AML-193 (cell line): Measurements from ENCODE around the gene KLHL7.
"Not testable (repeated sequence)": the region's sequence is repeated elsewhere in the genome, so short reads cannot be mapped to it uniquely, and the experiment has no call there.

ENCODE experiments used
- DNase-seq, 2 experiments: peaks; one replicate each; lab custom pipeline; 2025; lab: John Stamatoyannopoulos, UW

Gene KLHL7

DNA sequence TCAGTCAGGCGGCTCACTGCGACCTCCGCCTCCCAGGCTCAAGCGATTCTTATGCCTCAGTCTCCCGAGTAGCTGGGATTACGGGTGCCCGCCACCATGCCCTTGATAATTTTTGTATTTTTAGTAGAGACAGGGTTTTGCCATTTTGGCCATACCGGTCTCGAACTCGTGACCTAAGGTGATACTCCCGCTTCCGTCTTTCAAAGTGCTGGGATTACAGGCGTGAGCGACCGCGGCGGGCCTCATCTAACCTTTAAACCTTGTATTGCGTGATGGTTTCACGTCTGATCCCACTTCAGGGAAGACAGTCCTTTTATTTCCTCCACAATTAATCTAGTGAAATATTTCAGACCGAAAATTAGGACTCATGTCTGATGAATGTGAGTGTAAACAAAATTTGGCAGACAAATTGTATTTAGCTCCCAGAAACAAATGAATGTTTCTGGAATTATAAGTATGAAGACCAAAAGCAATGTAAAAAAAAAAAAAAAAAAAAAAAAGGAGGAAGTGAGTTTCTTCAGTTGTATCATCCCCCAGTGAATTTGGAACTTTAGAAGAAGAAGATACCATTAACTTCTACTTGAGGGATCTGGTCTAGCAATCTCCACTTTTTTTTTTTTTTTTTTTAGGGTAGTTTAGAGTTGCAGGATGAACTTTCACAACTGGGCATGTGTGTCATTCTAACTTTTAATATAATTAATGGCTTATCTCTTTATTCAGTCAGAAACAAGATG lies 77.9 kb downstream of the KLHL7 start:
- DNase-seq = peak; percentile 32 to 48

DNA sequence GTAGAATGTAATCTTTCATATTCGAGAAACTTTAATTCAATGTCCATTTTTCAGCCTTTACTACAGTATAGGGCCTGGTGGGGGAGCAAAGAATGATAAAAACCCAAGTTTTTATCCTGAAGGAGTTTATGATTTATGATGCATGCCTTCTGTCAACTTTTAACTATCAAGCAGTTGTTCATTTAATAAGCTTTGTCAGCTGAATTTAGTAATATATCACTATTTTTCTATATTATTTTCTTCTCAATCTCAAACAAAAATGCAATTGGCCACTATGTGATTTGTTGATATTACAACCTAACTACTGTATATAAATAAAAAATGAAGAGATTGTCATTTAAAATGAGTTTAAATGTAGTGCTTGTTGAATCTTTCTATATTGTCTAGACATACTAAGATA lies 78.7 kb downstream of the KLHL7 start:
- DNase-seq = no peak

DNA sequence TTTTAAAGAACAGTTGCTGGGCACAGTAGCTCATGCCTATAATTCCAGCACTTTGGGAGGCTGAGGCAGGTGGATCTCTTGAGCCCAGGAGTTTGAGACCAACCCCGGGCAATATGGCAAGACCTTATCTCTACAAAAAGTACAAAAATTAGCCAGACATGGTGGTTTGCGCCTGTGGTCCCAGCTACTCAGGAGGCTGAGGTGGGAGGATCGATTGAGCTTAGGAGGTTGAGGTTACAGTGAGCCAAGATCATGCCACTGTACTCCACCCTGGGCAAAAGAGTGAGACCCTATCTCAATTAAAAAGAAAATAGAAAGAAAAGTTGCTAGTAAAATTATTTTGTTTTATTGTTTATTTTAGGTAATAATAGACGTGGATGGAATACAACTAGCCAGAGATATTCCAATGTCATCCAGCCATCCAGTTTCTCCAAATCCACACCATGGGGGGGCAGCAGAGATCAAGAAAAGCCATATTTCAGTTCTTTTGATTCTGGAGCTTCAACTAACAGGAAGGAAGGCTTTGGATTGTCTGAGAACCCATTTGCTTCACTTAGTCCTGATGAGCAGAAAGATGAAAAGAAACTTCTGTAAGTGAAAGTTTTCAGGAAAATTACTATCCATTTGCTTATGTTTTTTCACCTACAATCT lies 79.2 kb downstream of the KLHL7 start:
- DNase-seq = peak; percentile 7 to 46

DNA sequence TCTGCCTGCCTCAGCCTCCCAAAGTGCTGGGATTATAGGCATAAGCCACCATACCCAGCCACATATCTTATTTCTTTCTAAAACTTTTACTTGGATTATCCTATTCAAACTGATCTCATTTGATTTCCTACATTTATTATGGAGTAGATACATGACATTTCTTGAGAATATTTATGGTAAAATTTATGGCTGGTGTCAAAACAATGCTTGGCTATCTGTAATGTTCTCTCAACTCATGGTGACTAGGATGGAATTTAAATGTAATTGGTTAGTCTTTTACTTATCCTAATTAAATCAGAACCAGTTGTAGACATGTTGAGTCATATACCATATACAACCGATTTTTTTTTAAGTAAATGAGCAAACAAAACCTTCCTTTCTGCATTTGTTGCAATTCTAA lies 80.4 kb downstream of the KLHL7 start:
- DNase-seq = no peak

DNA sequence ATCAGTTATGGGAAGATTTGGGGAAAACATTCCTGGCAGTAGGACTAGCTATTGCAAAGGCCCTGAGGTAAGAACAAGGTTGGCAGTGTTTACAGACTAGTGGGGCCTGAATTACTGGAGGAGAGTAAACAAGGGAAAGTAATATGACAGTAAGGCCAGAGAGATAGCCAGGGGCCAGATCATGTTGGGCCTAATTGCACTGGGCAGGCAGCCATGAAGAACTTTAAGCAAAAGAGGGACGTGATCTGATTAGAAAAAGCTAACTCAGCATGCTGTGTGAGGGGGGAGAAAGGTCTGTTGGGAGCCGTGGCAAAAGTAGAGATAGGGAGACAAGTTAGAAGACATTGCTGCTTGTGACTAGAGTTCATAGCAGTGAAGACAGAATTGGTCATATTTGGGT lies 85.4 kb downstream of the KLHL7 start:
- DNase-seq = no peak

DNA sequence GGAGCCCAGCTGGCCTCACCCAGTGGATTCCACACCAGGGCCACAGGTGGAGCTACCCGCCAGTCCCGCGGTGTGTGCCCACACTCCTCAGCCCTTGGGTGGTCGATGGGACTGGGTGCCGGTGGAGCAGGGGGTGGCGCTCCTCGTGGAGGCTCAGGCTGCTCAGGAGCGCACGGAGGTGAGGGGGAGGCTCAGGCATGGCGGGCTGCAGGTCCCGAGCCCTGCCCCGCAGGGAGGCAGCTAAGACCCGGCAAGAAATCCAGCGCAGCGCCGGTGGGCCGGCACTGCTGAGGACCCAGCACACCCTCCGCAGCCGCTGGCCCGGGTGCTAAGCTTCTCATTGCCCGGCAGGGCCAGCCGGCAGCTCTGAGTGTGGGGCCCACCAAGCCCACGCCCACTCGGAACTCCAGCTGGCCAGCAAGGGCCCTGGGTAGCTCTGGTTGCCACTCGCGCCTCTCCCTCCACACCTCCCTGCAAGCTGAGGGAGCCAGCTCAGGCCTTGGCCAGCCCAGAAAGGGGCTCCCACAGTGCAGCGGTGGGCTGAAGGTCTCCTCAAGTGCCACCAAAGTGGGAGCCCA lies 88.2 kb downstream of the KLHL7 start:
- not testable (repeated sequence) for DNase-seq

DNA sequence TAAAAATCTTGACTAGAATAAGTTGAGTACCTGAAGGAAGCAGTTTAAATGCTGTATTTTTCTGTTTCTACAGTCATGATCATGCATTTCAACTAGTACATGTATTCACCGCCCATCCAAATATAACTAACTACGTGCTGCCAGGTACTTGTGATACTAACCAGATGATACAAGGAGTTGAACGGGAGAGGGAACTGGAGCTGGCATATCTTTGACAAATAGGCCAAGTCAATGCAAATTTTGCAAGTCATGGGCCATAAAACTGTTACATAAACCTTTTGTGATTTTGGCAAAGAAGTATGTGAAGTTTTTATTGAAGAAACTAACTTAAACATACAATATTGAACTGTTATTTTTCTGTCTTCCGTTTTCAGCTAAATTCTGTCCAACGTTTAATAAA lies 90.7 kb downstream of the KLHL7 start:
- DNase-seq = no peak

DNA sequence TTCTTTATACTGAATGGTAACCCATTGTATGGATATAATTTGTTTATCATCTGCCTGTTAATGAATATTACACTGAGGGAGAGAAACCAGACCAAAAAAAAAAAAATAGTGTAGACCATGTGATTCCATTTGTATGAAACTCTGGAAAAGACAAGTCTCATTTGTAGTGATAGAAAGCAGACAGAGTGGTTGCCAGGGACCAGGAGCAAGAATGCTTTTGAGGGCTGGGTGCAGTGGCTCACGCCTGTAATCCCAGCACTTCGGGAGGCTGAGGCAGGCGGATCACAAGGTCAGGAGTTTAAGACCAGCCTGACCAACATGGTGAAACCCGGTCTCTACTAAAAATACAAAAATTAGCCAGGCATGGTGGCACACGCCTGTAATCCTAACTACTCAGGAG lies 92.2 kb downstream of the KLHL7 start:
- not testable (repeated sequence) for DNase-seq

DNA sequence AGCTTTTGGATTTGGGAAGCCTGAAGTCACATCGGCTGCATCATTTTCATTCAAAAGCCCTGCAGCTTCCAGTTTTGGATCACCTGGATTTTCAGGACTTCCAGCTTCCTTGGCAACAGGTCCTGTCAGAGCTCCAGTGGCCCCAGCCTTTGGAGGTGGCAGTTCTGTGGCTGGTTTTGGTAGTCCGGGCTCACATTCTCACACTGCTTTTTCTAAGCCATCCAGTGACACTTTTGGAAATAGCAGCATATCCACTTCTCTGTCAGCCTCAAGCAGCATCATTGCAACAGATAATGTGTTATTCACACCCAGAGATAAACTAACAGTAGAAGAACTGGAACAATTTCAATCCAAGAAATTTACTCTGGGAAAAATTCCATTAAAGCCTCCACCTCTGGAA lies 94.7 kb downstream of the KLHL7 start:
- DNase-seq = no peak

DNA sequence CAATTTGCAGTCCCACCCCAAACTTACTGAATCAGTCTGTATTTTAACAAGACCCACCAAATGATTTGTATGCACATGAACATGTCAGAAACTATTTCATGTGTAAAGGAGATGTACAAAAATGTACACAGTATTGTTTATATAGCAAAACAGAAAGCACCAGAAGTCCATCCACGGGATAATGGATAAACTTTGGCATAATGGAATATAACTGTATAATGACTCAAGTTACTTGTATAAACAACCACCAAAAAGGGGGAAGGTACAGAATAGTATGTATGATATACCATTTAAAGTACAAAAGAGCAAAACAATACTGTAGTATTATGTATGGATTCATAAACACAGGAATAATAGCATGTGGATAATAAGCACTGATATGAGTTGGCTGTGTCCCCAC lies 98.7 kb downstream of the KLHL7 start:
- no peak for DNase-seq

DNA sequence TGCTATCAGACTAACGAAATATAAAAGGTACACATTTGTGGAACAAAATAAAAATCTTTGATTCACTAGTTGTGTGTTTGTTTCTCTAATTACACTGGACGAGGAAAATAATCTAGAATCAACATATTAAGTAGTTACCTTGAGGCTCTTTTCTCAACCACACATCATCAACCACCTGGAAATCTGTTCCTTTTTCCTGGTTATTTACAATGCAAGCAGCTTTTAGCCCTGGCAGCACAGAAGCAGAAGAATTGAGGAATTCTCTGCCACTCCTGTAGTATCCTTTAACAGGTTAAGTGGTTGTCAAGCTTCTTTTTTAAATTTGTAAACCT lies 100.0 kb downstream of the KLHL7 start:
- no peak for DNase-seq

DNA sequence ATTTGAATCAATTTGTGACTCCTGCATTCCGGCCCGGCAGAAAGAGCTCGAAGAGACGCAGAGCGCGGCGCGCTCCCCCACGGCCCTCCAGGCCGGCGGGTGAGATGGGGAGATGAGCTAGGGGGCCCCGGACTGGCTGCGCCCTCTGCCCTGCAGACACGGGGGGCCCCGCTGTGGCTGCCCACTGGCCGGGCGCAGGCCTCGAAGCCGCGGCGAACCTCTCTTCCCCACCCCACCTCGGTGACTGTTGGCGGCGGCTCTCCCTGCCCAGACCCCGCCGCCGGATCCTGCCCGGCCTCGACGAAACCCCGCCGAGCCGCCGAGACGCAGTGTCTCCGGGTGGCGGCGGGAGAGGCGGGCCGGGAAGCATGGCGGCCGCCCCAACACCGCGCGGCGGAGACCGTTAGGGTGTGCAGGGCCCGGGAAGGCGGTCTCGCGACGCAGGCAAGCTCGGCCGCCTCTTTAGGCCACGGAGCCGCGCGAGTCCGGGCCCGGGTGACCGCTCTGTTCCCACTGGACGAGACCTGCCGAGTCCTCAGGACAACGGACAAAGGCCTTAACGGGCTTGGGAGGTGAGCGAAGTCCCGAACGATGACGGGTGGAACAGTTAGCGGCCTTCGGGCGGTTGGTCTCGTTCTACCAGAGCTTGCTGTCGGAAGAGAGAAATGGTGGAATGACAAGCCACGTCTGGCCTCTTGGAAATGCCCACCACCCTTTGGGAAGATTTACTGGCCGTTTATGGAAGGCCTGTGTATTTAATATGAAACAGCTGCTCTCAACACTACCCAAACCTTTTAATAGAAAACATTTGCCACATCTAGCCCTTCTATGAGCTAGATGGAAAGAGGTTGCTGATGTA lies 100.6 kb downstream of the KLHL7 start:
- no peak for DNase-seq

DNA sequence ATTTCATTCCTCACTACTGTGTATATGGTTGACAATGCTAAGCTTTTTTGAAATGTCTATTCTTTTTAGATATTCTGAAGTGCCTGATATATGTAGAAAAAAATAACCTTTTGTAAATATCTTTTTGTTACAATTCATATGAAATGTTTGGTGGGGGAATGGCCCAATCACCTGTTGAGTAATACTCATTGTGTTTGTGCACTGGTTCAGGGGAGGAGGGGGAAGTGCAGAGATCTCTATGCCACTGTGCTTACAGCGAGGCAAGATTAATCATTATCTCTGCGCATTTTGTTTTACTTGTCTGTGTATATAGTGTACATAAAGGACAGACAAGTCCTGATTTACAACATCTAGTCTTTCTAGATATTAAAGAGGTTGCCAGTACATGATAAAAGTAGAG lies 101.4 kb downstream of the KLHL7 start:
- DNase-seq = peak in 1 of 2 experiments; percentile 9

DNA sequence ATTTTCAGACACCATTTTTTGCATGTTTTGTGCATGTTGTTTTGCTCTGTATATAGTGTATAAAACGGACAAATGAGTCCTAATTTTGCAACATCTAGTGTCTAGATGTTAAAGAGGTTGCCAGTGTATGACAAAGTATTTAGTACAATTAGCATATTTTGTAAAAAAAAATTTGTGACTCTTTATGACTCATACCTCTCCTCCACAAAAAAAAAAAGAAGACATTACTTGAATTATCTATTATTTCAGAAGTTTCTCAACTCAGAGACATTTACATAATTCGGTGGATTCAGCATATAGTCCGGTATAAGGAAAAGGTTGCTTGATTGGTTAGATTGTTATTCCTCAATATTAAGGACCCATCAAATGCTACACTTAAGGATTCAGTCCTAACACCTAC lies 102.3 kb downstream of the KLHL7 start:
- DNase-seq = no peak

DNA sequence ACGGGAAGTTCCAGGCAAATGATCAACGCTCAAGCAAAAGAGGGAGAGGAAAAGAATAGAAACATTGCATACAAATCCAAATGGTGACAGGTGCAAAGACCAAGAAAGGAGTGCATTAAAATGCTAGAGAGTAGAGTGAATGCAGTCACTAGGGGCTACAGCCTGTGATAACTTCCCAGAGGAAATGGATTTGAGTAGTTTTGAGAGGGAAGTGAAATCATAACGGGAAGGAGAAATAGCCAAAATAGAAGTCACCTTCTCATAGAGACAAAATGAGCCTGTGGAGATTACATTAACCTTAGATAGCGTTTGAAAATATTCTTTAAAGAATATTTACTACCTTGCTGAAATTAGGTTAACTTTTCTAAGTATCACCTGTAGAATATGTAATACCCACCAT lies 102.7 kb downstream of the KLHL7 start:
- DNase-seq = no peak

DNA sequence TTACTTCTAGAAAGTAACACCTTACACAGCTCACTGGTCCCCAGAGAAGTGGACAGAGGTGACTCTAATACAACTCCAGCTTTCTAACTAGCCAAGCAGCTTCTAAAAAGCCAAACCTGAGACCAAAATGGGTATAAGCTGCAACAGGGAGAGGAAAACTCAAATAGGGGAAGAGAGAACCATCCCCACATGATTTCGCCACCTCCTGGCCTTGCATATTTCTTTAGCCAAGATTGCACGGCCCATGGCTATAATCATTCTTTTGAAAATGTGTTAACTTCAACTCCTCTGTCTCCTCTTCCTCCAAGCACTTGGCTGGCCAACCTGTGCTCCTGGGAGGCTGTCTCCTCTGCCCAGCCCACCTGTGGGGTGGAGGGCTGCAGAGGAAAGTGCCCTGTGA lies 104.9 kb downstream of the KLHL7 start:
- DNase-seq = peak; percentile 56 to 57

DNA sequence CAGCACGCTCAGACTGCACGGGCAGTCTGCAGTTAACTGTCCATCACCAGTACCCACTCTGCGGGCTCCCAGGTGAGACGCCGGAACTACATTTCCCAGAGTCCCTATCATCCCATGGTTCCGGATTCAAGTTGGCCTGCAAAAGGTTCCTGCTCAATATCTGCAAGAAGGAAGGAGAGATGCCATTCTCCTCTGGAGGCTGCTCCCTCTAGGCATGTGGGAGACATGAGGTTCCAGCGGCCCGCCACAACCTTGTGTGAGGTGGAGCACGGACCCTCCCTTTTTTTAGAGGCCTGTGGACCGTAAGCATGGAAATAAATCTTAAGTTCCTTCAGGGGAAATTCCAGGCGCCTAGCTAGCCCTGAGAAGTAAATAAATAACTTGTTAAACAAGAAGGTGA lies 106.0 kb downstream of the KLHL7 start:
- no peak for DNase-seq

DNA sequence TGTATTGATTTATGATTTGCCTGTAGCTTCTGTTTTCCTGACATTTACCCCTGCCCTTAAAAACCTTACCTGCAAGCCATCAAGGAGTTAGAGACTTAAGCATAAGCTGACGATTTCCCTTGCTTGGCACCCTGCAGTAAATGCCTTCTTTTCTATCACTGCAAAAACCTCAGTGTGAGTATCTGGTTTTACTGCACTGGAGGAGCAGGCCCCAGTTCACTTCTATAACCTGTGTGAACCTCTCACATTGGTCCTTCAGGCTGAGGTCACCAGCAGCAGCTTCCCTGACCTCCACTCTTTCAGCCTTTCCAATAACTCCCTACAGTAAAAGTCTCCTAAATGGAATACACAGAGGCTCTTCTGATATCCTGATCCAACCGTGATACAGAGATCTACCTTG lies 106.8 kb downstream of the KLHL7 start:
- no peak for DNase-seq

DNA sequence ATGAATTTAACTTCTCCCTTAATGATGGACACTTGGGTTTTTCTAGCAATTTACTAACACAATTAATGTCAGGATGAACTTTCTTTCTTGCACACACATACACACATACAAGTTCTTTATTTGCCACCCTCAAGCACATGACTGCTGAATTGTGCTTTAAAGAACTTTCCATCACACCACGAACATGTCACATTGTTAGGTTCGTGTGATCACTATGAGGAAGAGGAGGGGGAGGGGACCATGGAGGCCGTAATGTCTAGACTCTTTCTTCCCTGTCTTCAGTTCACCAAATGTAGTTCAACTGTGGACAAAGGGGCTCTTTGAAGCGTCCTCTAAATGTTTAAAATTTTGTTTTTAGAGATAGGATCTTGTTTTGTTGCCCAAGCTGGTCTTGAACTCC lies 107.3 kb downstream of the KLHL7 start:
- no peak for DNase-seq

DNA sequence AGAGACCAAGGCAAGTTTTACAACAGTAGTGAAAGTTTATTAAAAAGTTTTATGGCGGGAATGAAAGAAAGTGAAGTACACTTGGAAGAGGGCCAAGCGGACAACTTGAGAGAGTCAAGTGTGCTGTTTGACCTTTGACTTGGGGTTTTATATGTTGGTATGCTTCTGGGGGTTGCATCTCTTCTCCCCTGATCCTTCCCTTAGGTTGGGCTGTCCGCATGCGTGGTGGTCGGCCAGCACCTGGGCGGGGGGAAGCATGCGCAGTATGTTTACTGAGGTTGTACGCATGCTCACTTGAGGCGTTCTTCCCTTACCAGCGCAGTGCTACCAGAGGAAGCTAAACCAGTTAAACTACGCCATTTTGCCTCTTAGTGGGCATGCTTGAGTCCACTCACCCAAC lies 108.2 kb downstream of the KLHL7 start:
- no peak for DNase-seq

DNA sequence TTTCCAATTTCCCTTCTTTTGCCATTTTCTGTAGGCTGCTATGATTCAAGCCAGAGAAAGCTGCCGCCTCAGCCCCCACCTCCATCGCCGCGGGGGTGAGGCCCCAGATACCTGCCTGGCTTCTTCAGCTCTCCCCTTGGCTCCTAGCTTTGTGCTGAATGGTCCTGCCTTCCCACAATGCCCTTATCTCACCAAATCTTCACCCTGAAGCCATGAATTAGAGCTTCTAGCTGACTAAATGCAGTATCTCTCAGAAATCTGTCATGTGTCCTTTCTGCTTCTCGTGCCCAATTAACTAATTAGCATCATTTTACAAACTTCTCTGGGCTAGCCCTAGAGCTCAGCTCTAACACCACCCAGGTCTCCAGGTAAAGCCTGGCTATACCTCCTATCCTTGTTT lies 108.8 kb downstream of the KLHL7 start:
- no peak for DNase-seq

DNA sequence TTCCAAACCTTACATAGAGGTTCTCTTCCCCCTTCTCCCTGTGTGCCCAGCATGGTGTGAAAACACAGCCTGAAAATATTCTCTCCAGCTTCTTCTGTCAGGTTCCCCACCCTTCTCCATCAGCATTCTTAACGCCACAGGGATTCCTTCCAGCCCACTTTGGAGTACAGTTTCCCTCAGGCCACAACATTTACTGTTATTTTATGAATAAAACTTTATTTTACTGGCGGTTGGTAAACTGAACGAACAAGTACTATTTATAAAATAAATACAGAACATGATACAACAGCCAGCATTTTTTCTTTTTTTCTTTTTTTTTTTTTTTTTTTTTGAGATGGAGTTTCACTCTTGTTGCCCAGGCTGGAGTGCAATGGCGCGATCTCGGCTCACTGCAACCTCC lies 109.4 kb downstream of the KLHL7 start:
- DNase-seq = no peak

DNA sequence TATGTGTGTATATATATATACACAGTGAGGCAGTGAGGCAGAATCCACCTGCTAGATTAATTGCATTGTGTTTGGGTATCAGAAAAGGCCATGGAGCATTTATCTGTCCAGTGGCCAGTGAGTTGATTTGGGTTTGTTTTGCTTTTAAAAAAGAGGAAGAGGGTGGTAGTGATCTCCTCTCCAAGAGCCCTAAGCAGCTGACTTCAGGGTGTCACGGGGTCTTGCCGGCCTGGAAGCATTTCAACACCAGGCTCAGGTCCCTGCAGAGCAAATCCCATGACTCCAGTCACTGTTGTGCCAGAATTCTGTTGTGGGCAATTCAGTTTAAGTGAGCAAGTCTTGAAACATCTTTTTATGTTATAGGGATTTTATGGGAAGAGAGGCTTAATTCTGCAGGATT lies 110.4 kb downstream of the KLHL7 start:
- DNase-seq = no peak
